ENCODE data around the gene APPBP2. TPM values are rescaled to one million over a fixed set of nuclear protein-coding genes. Genes with fewer than 3 reads are reported as not detected.

Gene APPBP2
- total RNA-seq, 1 donor from 2014 or later, result 34.8 TPM

DNA sequence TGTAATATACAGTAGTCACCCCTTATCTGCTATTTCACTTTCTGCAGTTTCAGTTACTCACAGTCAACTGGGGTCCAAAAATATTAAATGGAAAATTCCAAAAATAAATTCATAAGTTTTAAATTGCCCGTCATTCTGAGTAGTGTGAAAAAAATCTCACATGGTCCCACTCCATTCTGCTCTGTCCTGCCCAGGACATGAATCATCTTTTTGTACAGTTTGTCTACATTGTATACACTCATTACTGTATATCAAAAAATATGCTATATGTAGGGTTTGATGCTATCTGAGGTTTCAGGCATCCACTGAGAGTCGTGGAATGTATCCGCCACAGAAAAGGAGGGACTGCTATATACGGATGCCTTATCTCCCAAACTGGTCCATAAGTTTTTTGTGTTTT, 16.0 kb upstream of the APPBP2 start:
- Mint-ChIP-seq H3K27ac (ENCODE audit: unreplicated experiment) (no peak overlapping the region), H3K27me3 (ENCODE audit: unreplicated experiment) (peaks cover 2% of the 10 kb centered on the region), H3K36me3 (ENCODE audit: low read depth, unreplicated experiment) (no peaks in the 10 kb centered on the region), H3K4me1 (ENCODE audit: unreplicated experiment) (no peaks in the 10 kb centered on the region), H3K9me3 (ENCODE audit: unreplicated experiment) (no peaks in the 10 kb centered on the region), H3K4me3 (ENCODE audit: unreplicated experiment) (no peak overlapping the region)
- TF ChIP-seq, protein P1, sequence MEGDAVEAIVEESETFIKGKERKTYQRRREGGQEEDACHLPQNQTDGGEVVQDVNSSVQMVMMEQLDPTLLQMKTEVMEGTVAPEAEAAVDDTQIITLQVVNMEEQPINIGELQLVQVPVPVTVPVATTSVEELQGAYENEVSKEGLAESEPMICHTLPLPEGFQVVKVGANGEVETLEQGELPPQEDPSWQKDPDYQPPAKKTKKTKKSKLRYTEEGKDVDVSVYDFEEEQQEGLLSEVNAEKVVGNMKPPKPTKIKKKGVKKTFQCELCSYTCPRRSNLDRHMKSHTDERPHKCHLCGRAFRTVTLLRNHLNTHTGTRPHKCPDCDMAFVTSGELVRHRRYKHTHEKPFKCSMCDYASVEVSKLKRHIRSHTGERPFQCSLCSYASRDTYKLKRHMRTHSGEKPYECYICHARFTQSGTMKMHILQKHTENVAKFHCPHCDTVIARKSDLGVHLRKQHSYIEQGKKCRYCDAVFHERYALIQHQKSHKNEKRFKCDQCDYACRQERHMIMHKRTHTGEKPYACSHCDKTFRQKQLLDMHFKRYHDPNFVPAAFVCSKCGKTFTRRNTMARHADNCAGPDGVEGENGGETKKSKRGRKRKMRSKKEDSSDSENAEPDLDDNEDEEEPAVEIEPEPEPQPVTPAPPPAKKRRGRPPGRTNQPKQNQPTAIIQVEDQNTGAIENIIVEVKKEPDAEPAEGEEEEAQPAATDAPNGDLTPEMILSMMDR (IDR thresholded peaks at IDR 0.05; ENCODE audit: unreplicated experiment), result no peak
- DNase-seq (ENCODE audit: low spot score), result no peak

DNA sequence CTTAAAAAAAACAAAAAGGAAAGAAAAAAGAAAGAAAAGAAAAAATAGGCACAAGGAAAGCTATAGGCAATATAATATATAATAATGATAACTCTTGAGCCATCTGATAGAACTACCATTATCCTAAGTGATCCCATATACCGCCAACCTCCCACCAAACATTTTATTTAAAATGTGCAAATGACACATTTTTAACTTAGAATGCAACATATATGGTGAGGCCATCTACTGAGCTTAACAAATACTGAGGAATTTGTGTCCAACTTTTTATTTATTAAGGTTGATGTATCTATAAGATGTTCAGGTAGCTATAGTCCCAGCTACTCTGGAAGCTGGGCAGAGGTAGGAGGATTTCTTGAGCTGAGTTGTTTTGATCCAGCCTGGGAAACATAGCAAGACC, 14.4 kb upstream of the APPBP2 start:
- Mint-ChIP-seq H3K27ac (ENCODE audit: unreplicated experiment) (no peak overlapping the region), H3K4me3 (ENCODE audit: unreplicated experiment) (no peak overlapping the region), H3K27me3 (ENCODE audit: unreplicated experiment) (peaks cover 2% of the 10 kb centered on the region), H3K9me3 (ENCODE audit: unreplicated experiment) (no peaks in the 10 kb centered on the region), H3K36me3 (ENCODE audit: low read depth, unreplicated experiment) (no peaks in the 10 kb centered on the region), H3K4me1 (ENCODE audit: unreplicated experiment) (no peaks in the 10 kb centered on the region)
- no peak for DNase-seq (ENCODE audit: low spot score)
- TF ChIP-seq, protein P1 (IDR thresholded peaks at IDR 0.05; ENCODE audit: unreplicated experiment), result no peak

DNA sequence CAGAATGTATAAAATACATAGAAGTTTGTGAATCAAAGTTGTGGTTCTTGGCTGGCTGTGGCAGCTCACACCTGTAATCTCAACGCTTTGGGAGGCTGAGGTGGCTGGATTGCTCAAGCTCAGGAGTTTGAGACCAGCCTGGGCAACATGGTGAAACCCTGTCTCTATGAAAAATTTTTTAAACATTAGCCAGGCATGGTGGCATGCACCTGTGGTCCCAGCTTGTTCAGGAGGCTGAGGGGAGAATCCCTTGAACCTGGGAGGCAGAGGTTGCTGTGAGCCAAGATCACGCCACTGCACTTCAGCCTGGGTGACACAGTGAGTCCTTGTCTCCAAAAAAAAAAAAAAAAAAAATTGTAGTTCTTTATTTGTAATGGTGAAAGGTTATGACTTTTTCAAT, 13.8 kb upstream of the APPBP2 start:
- Mint-ChIP-seq H3K36me3 (ENCODE audit: low read depth, unreplicated experiment) (no peaks in the 10 kb centered on the region), H3K27ac (ENCODE audit: unreplicated experiment) (no peak overlapping the region), H3K9me3 (ENCODE audit: unreplicated experiment) (no peaks in the 10 kb centered on the region), H3K27me3 (ENCODE audit: unreplicated experiment) (peaks cover 2% of the 10 kb centered on the region), H3K4me3 (ENCODE audit: unreplicated experiment) (no peak overlapping the region), H3K4me1 (ENCODE audit: unreplicated experiment) (no peaks in the 10 kb centered on the region)
- DNase-seq (ENCODE audit: low spot score), result no peak
- TF ChIP-seq, protein P1 (IDR thresholded peaks at IDR 0.05; ENCODE audit: unreplicated experiment), result no peak

GRCh38 chr17:60538726-60539125, 12.7 kb upstream of the APPBP2 start:
- H3K27ac Mint-ChIP-seq (ENCODE audit: unreplicated experiment), result no peak overlapping the region
- H3K4me3 Mint-ChIP-seq (ENCODE audit: unreplicated experiment), result no peak overlapping the region
- DNase-seq (ENCODE audit: low spot score), result no peak
- no peaks in the 10 kb centered on the region for H3K9me3 Mint-ChIP-seq (ENCODE audit: unreplicated experiment)
- H3K4me1 Mint-ChIP-seq (ENCODE audit: unreplicated experiment), result no peaks in the 10 kb centered on the region
- H3K36me3 Mint-ChIP-seq (ENCODE audit: low read depth, unreplicated experiment), result no peaks in the 10 kb centered on the region
- H3K27me3 Mint-ChIP-seq (ENCODE audit: unreplicated experiment), result peaks cover 2% of the 10 kb centered on the region
- TF ChIP-seq, protein P1 (IDR thresholded peaks at IDR 0.05; ENCODE audit: unreplicated experiment), result no peak

- Mint-ChIP-seq H3K4me3 (ENCODE audit: unreplicated experiment) (no peak overlapping the region), H3K27me3 (ENCODE audit: unreplicated experiment) (peaks cover 2% of the 10 kb centered on the region), H3K4me1 (ENCODE audit: unreplicated experiment) (peaks cover 2% of the 10 kb centered on the region), H3K36me3 (ENCODE audit: low read depth, unreplicated experiment) (no peaks in the 10 kb centered on the region), H3K9me3 (ENCODE audit: unreplicated experiment) (no peaks in the 10 kb centered on the region), H3K27ac (ENCODE audit: unreplicated experiment) (no peak overlapping the region)
- DNase-seq (ENCODE audit: low spot score), result no peak
- TF ChIP-seq, protein P1 (IDR thresholded peaks at IDR 0.05; ENCODE audit: unreplicated experiment), result no peak
Observed at GRCh38 chr17:60535382-60536279, 9.6 kb upstream of the APPBP2 start.

All from endothelial cell (in vitro differentiated cells).